OCI-LY7 (cell line): ENCODE measurements around the gene CDC34. TPM values are rescaled to one million over a fixed set of nuclear protein-coding genes. Genes with fewer than 3 reads are reported as not detected.

ENCODE experiments used
- BruUV-seq: library from RNA; stranded (reverse); fragments of 400-500 nt; replicated peaks from 2 replicates; lab custom pipeline; 2021; lab: Mats Ljungman, UMichigan
- CTCF ChIA-PET: fragments of 300-600 bp; sonication (Branson Sonifier 250); formaldehyde crosslinking; loops from one replicate; lab custom pipeline; 2022; ENCODE audit warnings: antibody characterized with exemption; ENCODE audit not compliant: unreplicated experiment; lab: Charles Lee
- POLR2A ChIA-PET: fragments of 300-600 bp; sonication (Branson Sonifier 250); formaldehyde crosslinking; loops from one replicate; lab custom pipeline; 2022; ENCODE audit warnings: antibody characterized with exemption; lab: Charles Lee
- DNase-seq: peaks from one replicate; pipeline ENCODE4 v3.0.0-alpha.2; 2015; ENCODE audit warnings: low spot score
- H2AFZ ChIP-seq: fragments of 200-600 bp; sonication (generic), shearing (Covaris generic); 2 replicates; pipeline ENCODE4 v1.6.1; 2014; ENCODE audit warnings: mild to moderate bottlenecking, antibody characterized with exemption, low read length, moderate library complexity
- H3K27ac ChIP-seq: fragments of 200-600 bp; sonication (generic); 2 replicates; pipeline ENCODE4 v1.5.1; 2014; ENCODE audit warnings: mixed run types, low read depth, mild to moderate bottlenecking, moderate library complexity, low read length, inconsistent platforms; ENCODE audit not compliant: poor library complexity, severe bottlenecking
- H3K36me3 ChIP-seq: fragments of 200-600 bp; sonication (generic); 2 replicates; pipeline ENCODE4 v1.6.1; 2014; ENCODE audit warnings: mild to moderate bottlenecking, antibody characterized with exemption, low read length, moderate library complexity, mixed read lengths; ENCODE audit not compliant: insufficient read depth
- H3K4me1 ChIP-seq: fragments of 200-600 bp; sonication (generic); 2 replicates; pipeline ENCODE4 v1.5.1; 2014; ENCODE audit warnings: mild to moderate bottlenecking, low read length; ENCODE audit not compliant: insufficient read depth, poor library complexity, severe bottlenecking
- H3K4me2 ChIP-seq: fragments of 200-600 bp; sonication (generic); 2 replicates; pipeline ENCODE4 v1.6.1; 2014; ENCODE audit warnings: mild to moderate bottlenecking, low read length
- H3K4me3 ChIP-seq: fragments of 200-600 bp; sonication (generic); 2 replicates; pipeline ENCODE4 v1.5.1; 2014; ENCODE audit warnings: mild to moderate bottlenecking, low read depth, low read length; ENCODE audit not compliant: poor library complexity, severe bottlenecking
- H3K79me2 ChIP-seq: fragments of 200-600 bp; sonication (generic); 2 replicates; pipeline ENCODE4 v1.6.1; 2016; ENCODE audit warnings: low read depth, mild to moderate bottlenecking, low read length, moderate library complexity, mixed read lengths; ENCODE audit not compliant: insufficient read depth
- H3K9me2 ChIP-seq: fragments of 200-600 bp; sonication (generic); 2 replicates; pipeline ENCODE4 v1.6.1; 2016; ENCODE audit warnings: mild to moderate bottlenecking, low read length, mixed read lengths; ENCODE audit not compliant: insufficient read depth
- H3K9me3 ChIP-seq: fragments of 200-600 bp; sonication (generic); 2 replicates; pipeline ENCODE4 v1.6.1; 2014; ENCODE audit warnings: mild to moderate bottlenecking, mixed run types, low read length, mixed read lengths
- H4K20me1 ChIP-seq: fragments of 200-600 bp; sonication (generic); 2 replicates; pipeline ENCODE4 v1.6.1; 2014; ENCODE audit warnings: mild to moderate bottlenecking, antibody characterized with exemption, low read length, moderate library complexity, mixed read lengths; ENCODE audit not compliant: insufficient read depth
- EZH2phosphoT487 ChIP-seq: fragments of 200-600 bp; sonication (generic); IDR thresholded peaks from 2 replicates; pipeline ENCODE4 v1.6.1; 2018; ENCODE audit warnings: low read depth, borderline replicate concordance, mild to moderate bottlenecking, mixed run types, antibody characterized with exemption, low read length, moderate library complexity, mixed read lengths
- intact Hi-C: fragments of 100-400 bp; cut with micrococcal nuclease; formaldehyde crosslinking; loops from one replicate; pipeline ENCODE4 v1.10.0; 2022; ENCODE audit not compliant: unreplicated experiment
- total RNA-seq, 2 experiments: library from RNA; depleted of rRNA in 1 of 2; stranded (reverse); fragments of >200 nt in 1 of 2; shearing (Covaris generic) in 1 of 2; gene quantifications; 2 replicates each; pipeline ENCODE4 v1.2.3, GENCODE V29; 2014 to 2022
- TF ChIP-seq, protein P1 (sequence below): fragments of 200-600 bp; sonication (generic); conservative IDR thresholded peaks from 2 replicates; pipeline ENCODE4 v1.5.1; 2014; ENCODE audit warnings: mild to moderate bottlenecking, antibody characterized with exemption, low read length, moderate library complexity, mixed read lengths

Gene CDC34
- total RNA-seq, 2 experiments from 2014 or later: 58.2 to 77.2 TPM

GRCh38 chr19:538641-539428 is 7.3 kb downstream of the CDC34 start:
- Histone ChIP-seq H3K9me2 (no peaks in the 10 kb centered on the region), H3K4me3 (no peak overlapping the region), H2AFZ (no peak overlapping the region), H3K9me3 (no peaks in the 10 kb centered on the region), H3K4me1 (no peaks in the 10 kb centered on the region), H4K20me1 (no peaks in the 10 kb centered on the region), H3K79me2 (peaks cover under 1% of the 10 kb centered on the region; the same call in 1 of the 2 replicates), H3K27ac (no peak overlapping the region), H3K4me2 (no peak overlapping the region), H3K36me3 (peaks cover 16% of the 10 kb centered on the region)
- no peak for TF ChIP-seq EZH2phosphoT487
- TF ChIP-seq, protein P1, sequence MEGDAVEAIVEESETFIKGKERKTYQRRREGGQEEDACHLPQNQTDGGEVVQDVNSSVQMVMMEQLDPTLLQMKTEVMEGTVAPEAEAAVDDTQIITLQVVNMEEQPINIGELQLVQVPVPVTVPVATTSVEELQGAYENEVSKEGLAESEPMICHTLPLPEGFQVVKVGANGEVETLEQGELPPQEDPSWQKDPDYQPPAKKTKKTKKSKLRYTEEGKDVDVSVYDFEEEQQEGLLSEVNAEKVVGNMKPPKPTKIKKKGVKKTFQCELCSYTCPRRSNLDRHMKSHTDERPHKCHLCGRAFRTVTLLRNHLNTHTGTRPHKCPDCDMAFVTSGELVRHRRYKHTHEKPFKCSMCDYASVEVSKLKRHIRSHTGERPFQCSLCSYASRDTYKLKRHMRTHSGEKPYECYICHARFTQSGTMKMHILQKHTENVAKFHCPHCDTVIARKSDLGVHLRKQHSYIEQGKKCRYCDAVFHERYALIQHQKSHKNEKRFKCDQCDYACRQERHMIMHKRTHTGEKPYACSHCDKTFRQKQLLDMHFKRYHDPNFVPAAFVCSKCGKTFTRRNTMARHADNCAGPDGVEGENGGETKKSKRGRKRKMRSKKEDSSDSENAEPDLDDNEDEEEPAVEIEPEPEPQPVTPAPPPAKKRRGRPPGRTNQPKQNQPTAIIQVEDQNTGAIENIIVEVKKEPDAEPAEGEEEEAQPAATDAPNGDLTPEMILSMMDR: no peak
- ChIA-PET CTCF (no interaction called here), POLR2A (no interaction called here)
- intact Hi-C loops: no loop called here
- BruUV-seq: no TSS peak
- no peak for DNase-seq

DNA sequence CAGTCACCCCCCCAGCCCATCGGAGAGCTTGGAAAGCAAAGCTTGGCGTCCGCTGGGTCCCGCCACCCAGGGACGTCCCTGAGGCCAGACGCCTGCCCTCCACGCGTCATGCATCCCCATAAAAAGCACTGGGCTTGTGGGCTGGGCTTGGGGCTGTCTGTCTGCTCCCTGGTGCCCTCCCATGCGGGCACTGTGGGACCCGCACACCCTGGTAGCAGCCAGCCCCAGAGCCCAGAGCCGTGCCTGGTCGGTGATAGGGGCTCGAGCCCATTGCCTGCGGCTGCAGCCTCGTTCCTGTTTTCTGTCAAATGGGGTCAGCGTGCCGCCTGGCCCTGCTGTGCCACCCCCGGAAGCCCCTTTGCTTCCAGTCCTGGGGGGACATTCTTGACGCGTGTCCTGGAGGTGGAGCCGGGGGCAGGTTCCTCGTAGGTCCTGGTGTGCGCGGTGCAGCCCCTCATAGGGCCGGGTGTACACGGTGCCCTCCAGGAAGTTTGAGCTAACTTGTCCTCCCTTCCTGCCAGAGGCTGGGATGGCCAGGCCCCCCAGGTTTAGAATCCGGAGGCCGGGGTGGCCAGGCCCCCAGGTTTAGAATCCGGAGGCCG is 8.0 kb downstream of the CDC34 start:
- H3K27ac ChIP-seq: no peak overlapping the region
- H2AFZ ChIP-seq: no peak overlapping the region
- intact Hi-C loops: no loop called here
- no peaks in the 10 kb centered on the region for H3K4me1 ChIP-seq
- no peaks in the 10 kb centered on the region for H3K9me3 ChIP-seq
- H3K9me2 ChIP-seq: no peaks in the 10 kb centered on the region
- DNase-seq: no peak
- no peaks in the 10 kb centered on the region for H4K20me1 ChIP-seq
- no peak overlapping the region for H3K4me3 ChIP-seq
- peaks cover 16% of the 10 kb centered on the region for H3K36me3 ChIP-seq
- ChIA-PET CTCF (no interaction called here), POLR2A (no interaction called here)
- TF ChIP-seq, protein P1: no peak
- no peak for TF ChIP-seq EZH2phosphoT487
- no TSS peak for BruUV-seq
- no peaks in the 10 kb centered on the region for H3K79me2 ChIP-seq
- H3K4me2 ChIP-seq: no peak overlapping the region
